Neuron (in vitro differentiated cells): ENCODE measurements around the gene DDX11.
"Not testable (repeated sequence)": the region's sequence is repeated elsewhere in the genome, so short reads cannot be mapped to it uniquely, and the experiment has no call there.

Experiments used
- H2AFZ ChIP-seq: one replicate; pipeline ENCODE4 v1.6.1; 2013; ENCODE audit warnings: low read depth, mild to moderate bottlenecking, inconsistent platforms, low read length, moderate library complexity
- H3K27me3 ChIP-seq: one replicate; pipeline ENCODE4 v1.6.1; 2013; ENCODE audit warnings: low read length; ENCODE audit not compliant: insufficient read depth
- H3K36me3 ChIP-seq: one replicate; pipeline ENCODE4 v1.6.1; 2013; ENCODE audit warnings: low read length; ENCODE audit not compliant: insufficient read depth
- H3K4me1 ChIP-seq: one replicate; pipeline ENCODE4 v1.6.1; 2013; ENCODE audit warnings: low read length; ENCODE audit not compliant: insufficient read depth
- H3K4me3 ChIP-seq: 2 replicates; pipeline ENCODE4 v1.5.1; 2013; ENCODE audit warnings: mild to moderate bottlenecking, low read length, moderate library complexity
- H3K9me3 ChIP-seq: one replicate; pipeline ENCODE4 v1.6.1; 2013; ENCODE audit warnings: low read length

Gene DDX11

GRCh38 chr12:31125171-31125570, 51.5 kb downstream of the DDX11 start:
- not testable (repeated sequence) for H3K36me3 ChIP-seq, H2AFZ ChIP-seq, H3K9me3 ChIP-seq

GRCh38 chr12:31127209-31127848, 53.7 kb downstream of the DDX11 start:
- H3K36me3 ChIP-seq, H2AFZ ChIP-seq, H3K9me3 ChIP-seq, H3K4me1 ChIP-seq, H3K4me3 ChIP-seq, H3K27me3 ChIP-seq: not testable (repeated sequence)

More at GRCh38 chr12:31125171-31125570, 51.5 kb downstream of the DDX11 start:
- not testable (repeated sequence) for H3K4me3 ChIP-seq, H3K27me3 ChIP-seq, H3K4me1 ChIP-seq

GRCh38 chr12:31136581-31136980, 62.9 kb downstream of the DDX11 start:
- H3K4me1 ChIP-seq, H3K27me3 ChIP-seq, H3K4me3 ChIP-seq, H3K9me3 ChIP-seq, H2AFZ ChIP-seq, H3K36me3 ChIP-seq: not testable (repeated sequence)

- H3K27me3 ChIP-seq, H3K36me3 ChIP-seq, H3K4me1 ChIP-seq, H3K4me3 ChIP-seq, H3K9me3 ChIP-seq, H2AFZ ChIP-seq: not testable (repeated sequence)
These were observed 71.1 kb downstream of the DDX11 start for GRCh38 chr12:31144768-31145167.

GRCh38 chr12:31145296-31145695, 71.6 kb downstream of the DDX11 start:
- H3K4me3 ChIP-seq, H3K4me1 ChIP-seq, H3K27me3 ChIP-seq, H3K36me3 ChIP-seq, H2AFZ ChIP-seq, H3K9me3 ChIP-seq: not testable (repeated sequence)

- H3K4me1 ChIP-seq, H3K9me3 ChIP-seq, H2AFZ ChIP-seq, H3K36me3 ChIP-seq, H3K4me3 ChIP-seq, H3K27me3 ChIP-seq: not testable (repeated sequence)
These were observed 73.8 kb downstream of the DDX11 start for GRCh38 chr12:31147415-31147814.

GRCh38 chr12:31150766-31151165, 77.1 kb downstream of the DDX11 start:
- H3K4me1 ChIP-seq, H2AFZ ChIP-seq, H3K4me3 ChIP-seq, H3K36me3 ChIP-seq, H3K27me3 ChIP-seq, H3K9me3 ChIP-seq: not testable (repeated sequence)
